Measurements from ENCODE around the gene WNT4. TPM values are rescaled to one million over a fixed set of nuclear protein-coding genes. Genes with fewer than 3 reads are reported as not detected.

The WNT4 gene
- total and polyA plus RNA-seq, 7 donors: 0.14 to 1.2 (median 0.36) TPM

DNA sequence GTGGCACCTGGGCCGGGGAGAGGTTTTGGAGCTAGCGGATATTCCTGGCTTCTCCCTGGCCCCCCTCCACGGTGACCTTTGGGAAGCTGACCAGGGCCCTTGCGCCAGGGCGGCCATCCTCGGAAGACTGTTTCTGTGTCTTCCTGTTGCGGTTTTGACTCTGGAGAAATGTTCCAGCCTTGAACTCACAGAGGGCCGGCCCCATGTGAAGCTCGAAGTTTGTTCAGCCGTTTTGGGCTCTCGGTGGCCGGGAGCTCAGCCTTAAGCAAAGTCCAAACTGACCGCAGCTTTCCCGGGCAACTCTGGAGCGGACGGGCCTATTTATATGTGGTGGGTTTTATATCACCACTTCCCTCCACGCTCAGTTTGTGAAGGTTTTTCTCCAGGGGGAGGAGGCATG is 17.0 kb upstream of the WNT4 start:
- Histone ChIP-seq H3K36me3 (no peaks in the 10 kb centered on the region), H3K27me3 (no peaks in the 10 kb centered on the region), H3K4me1 (no peaks in the 10 kb centered on the region), H3K9me3 (no peaks in the 10 kb centered on the region), H3K27ac (no peak overlapping the region), H3K4me3 (no peak overlapping the region)
- 89 to 91% methylated on average over 17 of the region's 17 CpGs for WGBS, 2 donors
- DNase-seq: no peak
- intact Hi-C loops (cut with DNase I): no loop called here
- TF ChIP-seq POLR2AphosphoS5 (IDR thresholded peaks at IDR 0.05): no peak
- no peak for TF ChIP-seq EP300 (IDR thresholded peaks at IDR 0.05)

DNA sequence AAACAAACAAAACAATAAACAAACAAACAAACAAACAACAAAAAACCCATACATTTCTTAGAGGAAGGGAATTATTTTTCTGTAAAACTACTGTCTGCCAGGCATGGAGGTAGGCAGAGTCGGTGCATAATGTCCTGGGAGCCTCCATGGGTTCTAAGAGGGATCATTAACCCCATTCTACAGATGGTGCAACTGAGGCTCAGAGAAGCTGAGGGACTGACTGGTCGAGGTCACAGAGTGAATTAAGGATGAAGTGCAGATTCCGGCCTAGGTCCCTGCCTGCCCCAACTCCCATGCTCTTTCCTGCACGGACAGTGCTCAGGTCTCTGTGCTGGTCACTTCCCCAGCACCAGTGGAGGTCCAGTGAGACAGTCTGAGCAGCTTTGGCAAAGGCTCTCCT is 15.8 kb upstream of the WNT4 start:
- intact Hi-C loops (cut with DNase I): no loop called here
- WGBS, 2 donors: 89 to 90% methylated on average over 4 of the region's 4 CpGs
- TF ChIP-seq POLR2A (IDR thresholded peaks at IDR 0.05) (no peak), POLR2AphosphoS5 (IDR thresholded peaks at IDR 0.05) (no peak), EP300 (IDR thresholded peaks at IDR 0.05) (no peak)
- TF ChIP-seq, protein P1, sequence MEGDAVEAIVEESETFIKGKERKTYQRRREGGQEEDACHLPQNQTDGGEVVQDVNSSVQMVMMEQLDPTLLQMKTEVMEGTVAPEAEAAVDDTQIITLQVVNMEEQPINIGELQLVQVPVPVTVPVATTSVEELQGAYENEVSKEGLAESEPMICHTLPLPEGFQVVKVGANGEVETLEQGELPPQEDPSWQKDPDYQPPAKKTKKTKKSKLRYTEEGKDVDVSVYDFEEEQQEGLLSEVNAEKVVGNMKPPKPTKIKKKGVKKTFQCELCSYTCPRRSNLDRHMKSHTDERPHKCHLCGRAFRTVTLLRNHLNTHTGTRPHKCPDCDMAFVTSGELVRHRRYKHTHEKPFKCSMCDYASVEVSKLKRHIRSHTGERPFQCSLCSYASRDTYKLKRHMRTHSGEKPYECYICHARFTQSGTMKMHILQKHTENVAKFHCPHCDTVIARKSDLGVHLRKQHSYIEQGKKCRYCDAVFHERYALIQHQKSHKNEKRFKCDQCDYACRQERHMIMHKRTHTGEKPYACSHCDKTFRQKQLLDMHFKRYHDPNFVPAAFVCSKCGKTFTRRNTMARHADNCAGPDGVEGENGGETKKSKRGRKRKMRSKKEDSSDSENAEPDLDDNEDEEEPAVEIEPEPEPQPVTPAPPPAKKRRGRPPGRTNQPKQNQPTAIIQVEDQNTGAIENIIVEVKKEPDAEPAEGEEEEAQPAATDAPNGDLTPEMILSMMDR (IDR thresholded peaks at IDR 0.05): no peak

DNA sequence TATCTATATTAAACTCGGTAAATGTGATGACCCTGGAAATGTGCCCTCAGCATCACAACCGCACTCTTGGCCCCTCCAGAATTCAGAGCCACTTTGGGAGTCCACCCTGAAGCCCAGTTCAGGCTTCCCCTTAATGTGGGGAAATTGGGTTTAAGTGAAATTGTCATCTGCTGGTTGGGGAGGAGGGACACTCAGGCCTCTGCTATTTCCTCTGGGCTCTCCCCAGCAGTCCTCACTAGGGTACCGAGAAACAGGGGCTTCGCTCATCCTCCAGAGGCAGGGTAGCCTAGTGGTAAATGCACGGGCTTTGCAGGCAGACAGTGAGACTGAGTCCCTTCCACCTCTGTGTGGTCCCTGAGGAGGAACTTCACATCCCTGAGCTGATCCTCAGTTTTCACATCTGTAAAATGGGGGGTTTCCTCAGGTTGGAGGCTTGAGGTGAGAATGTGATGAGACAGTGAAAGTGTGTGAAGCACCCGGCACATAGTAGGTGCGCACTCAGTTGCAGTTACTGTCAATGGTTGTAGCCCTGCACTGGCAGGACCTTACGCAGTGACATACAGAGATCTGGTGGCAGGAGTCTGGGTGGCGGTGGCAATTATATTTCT is 14.6 kb upstream of the WNT4 start:
- 76 to 93% methylated on average over 9 of the region's 9 CpGs for WGBS, 2 donors
- no peak overlapping the region for H3K27ac ChIP-seq
- no peaks in the 10 kb centered on the region for H3K27me3 ChIP-seq
- no peaks in the 10 kb centered on the region for H3K36me3 ChIP-seq
- intact Hi-C loops (cut with DNase I): no loop called here
- DNase-seq: no peak
- no peaks in the 10 kb centered on the region for H3K9me3 ChIP-seq
- H3K4me3 ChIP-seq: no peak overlapping the region
- TF ChIP-seq POLR2A (IDR thresholded peaks at IDR 0.05) (no peak), EP300 (IDR thresholded peaks at IDR 0.05) (no peak), POLR2AphosphoS5 (IDR thresholded peaks at IDR 0.05) (no peak)
- TF ChIP-seq, protein P1 (IDR thresholded peaks at IDR 0.05): no peak
- no peaks in the 10 kb centered on the region for H3K4me1 ChIP-seq

More for the DNA sequence above, 15.8 kb upstream of the WNT4 start:
- Histone ChIP-seq H3K4me1 (no peaks in the 10 kb centered on the region), H3K4me3 (no peak overlapping the region), H3K27ac (no peak overlapping the region), H3K27me3 (no peaks in the 10 kb centered on the region), H3K36me3 (no peaks in the 10 kb centered on the region), H3K9me3 (no peaks in the 10 kb centered on the region)
- DNase-seq: no peak

DNA sequence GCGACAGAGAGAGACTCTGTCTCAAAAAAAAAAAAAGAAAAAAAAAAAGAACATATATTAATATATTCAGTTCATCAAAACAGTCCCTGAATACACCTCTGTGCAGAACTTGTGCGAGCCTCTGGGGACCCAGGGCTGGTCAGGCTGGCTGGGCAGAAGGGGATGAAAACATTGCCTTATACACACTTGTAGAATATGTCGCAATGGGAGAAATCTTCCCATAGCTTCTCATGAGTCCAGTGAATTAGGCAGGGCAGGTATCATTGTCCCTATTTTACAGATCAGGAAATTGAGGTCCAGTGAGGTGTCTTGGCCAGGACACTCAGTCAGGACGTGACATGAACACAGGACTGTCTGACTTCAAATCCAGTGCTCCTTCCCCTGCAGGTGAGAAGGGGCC is 12.6 kb upstream of the WNT4 start:
- no peak overlapping the region for H3K27ac ChIP-seq
- H3K9me3 ChIP-seq: no peaks in the 10 kb centered on the region
- H3K4me1 ChIP-seq: no peaks in the 10 kb centered on the region
- intact Hi-C loops (cut with DNase I): no loop called here
- no peak for DNase-seq
- H3K36me3 ChIP-seq: no peaks in the 10 kb centered on the region
- no peaks in the 10 kb centered on the region for H3K27me3 ChIP-seq
- TF ChIP-seq POLR2AphosphoS5 (IDR thresholded peaks at IDR 0.05) (no peak), POLR2A (IDR thresholded peaks at IDR 0.05) (no peak), EP300 (IDR thresholded peaks at IDR 0.05) (no peak)
- TF ChIP-seq, protein P1 (IDR thresholded peaks at IDR 0.05): no peak
- H3K4me3 ChIP-seq: no peak overlapping the region
- WGBS, 2 donors: 88 to 89% methylated on average over 4 of the region's 4 CpGs

DNA sequence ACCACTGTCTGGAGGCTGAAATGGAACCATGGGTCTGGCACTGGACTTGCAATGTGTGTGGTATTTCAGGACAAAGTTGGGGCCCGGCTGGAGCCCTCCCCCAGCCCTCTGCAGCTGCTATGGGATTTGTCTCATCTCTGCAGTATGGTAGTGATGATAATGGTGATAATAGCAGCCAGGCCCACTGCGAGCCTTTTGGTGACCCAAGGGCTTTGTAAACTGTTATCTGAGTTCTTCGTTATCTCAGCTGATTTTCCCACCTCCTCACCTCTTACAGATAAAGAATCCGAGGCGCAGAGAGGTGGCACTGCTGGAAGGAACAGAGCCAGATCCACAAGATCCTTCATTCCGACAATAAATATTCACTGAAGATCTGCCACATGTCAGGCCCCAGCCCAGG is 11.7 kb upstream of the WNT4 start:
- no peak for TF ChIP-seq POLR2AphosphoS5 (IDR thresholded peaks at IDR 0.05)
- no peak for TF ChIP-seq EP300 (IDR thresholded peaks at IDR 0.05)
- no peak for TF ChIP-seq POLR2A (IDR thresholded peaks at IDR 0.05)
- TF ChIP-seq, protein P1 (IDR thresholded peaks at IDR 0.05): no peak

More for the DNA sequence above, 11.7 kb upstream of the WNT4 start:
- 79 to 83% methylated on average over 6 of the region's 6 CpGs for WGBS, 2 donors
- no peaks in the 10 kb centered on the region for H3K4me1 ChIP-seq
- H3K27ac ChIP-seq: no peak overlapping the region
- no peaks in the 10 kb centered on the region for H3K36me3 ChIP-seq
- no peak overlapping the region for H3K4me3 ChIP-seq
- no peaks in the 10 kb centered on the region for H3K9me3 ChIP-seq
- no peaks in the 10 kb centered on the region for H3K27me3 ChIP-seq
- DNase-seq: no peak
- intact Hi-C loops (cut with DNase I): no loop called here
